HepG2 (cell line): ENCODE measurements around the gene CNDP1. TPM values are rescaled to one million over a fixed set of nuclear protein-coding genes. Genes with fewer than 3 reads are reported as not detected.
A peak's percentile ranks its signal among the peaks of the same experiment; 100 is the strongest.

Experiments used
- FOSL2 ChIP-seq: sonication (generic); formaldehyde crosslinking; IDR thresholded peaks from 2 replicates; pipeline ENCODE4 v1.4.0; 2020; ENCODE audit warnings: missing genetic modification reagents
- FOXO1 ChIP-seq: sonication (generic); formaldehyde crosslinking; IDR thresholded peaks from 2 replicates; pipeline ENCODE4 v1.4.0; 2020; ENCODE audit warnings: missing genetic modification reagents
- GABPA ChIP-seq, 2 experiments: IDR thresholded peaks; 2 replicates each; pipeline ENCODE4 v1.6.1; 2011 to 2016; ENCODE audit warnings: low read depth in 2 of 2, low read length in 1 of 2, missing biosample characterization in 1 of 2, missing genetic modification characterization in 1 of 2
- NFKB2 ChIP-seq: sonication (generic); formaldehyde crosslinking; IDR thresholded peaks from 2 replicates; pipeline ENCODE4 v1.4.0; 2020; ENCODE audit warnings: missing genetic modification reagents, borderline replicate concordance
- NRL ChIP-seq: sonication (generic); formaldehyde crosslinking; IDR thresholded peaks from 2 replicates; pipeline ENCODE4 v1.5.0; 2020; ENCODE audit warnings: missing genetic modification reagents, mild to moderate bottlenecking, moderate library complexity, borderline replicate concordance
- PBX2 ChIP-seq: IDR thresholded peaks from 2 replicates; pipeline ENCODE4 v1.6.1; 2016; ENCODE audit warnings: control low read depth
- PITX1 ChIP-seq: sonication (generic); formaldehyde crosslinking; IDR thresholded peaks from 2 replicates; pipeline ENCODE4 v1.5.1; 2020; ENCODE audit warnings: mild to moderate bottlenecking, missing genetic modification reagents
- POGZ ChIP-seq: sonication (generic); formaldehyde crosslinking; IDR thresholded peaks from 2 replicates; pipeline ENCODE4 v1.4.0; 2020; ENCODE audit warnings: mild to moderate bottlenecking, missing genetic modification reagents
- POLR2A ChIP-seq, 2 experiments: IDR thresholded peaks; 2 replicates each; pipeline ENCODE4 v1.6.1; 2011; ENCODE audit warnings: low read depth in 2 of 2, low read length in 2 of 2, mild to moderate bottlenecking in 1 of 2, moderate library complexity in 1 of 2; ENCODE audit not compliant: insufficient read depth in 1 of 2
- RBM22 ChIP-seq: fragments of 200-400 bp; formaldehyde crosslinking; optimal IDR thresholded peaks from 2 replicates; pipeline ENCODE3; 2017; ENCODE audit warnings: mild to moderate bottlenecking, low read length, moderate library complexity
- TBX2 ChIP-seq: sonication (generic); formaldehyde crosslinking; IDR thresholded peaks from 2 replicates; pipeline ENCODE4 v1.5.0; 2020; ENCODE audit warnings: missing genetic modification reagents, mild to moderate bottlenecking, borderline replicate concordance
- WIZ ChIP-seq: sonication (generic); formaldehyde crosslinking; IDR thresholded peaks from 2 replicates; pipeline ENCODE4 v1.5.1; 2020; ENCODE audit warnings: mild to moderate bottlenecking, missing genetic modification reagents
- ZNF225 ChIP-seq: sonication (generic); formaldehyde crosslinking; IDR thresholded peaks from 2 replicates; pipeline ENCODE4 v1.4.0; 2020; ENCODE audit warnings: mild to moderate bottlenecking, missing genetic modification reagents
- ZNF263 ChIP-seq: sonication (generic); formaldehyde crosslinking; IDR thresholded peaks from 2 replicates; pipeline ENCODE4 v1.4.0; 2020; ENCODE audit warnings: missing genetic modification reagents
- ZNF343 ChIP-seq: sonication (generic); formaldehyde crosslinking; IDR thresholded peaks from 2 replicates; pipeline ENCODE4 v1.4.0; 2020; ENCODE audit warnings: mild to moderate bottlenecking, missing genetic modification reagents
- ZNF441 ChIP-seq: sonication (generic); formaldehyde crosslinking; IDR thresholded peaks from 2 replicates; pipeline ENCODE4 v1.7.0; 2021; ENCODE audit warnings: missing genetic modification reagents, borderline replicate concordance
- ZNF615 ChIP-seq: sonication (generic); formaldehyde crosslinking; IDR thresholded peaks from 2 replicates; pipeline ENCODE4 v1.5.0; 2020; ENCODE audit warnings: mild to moderate bottlenecking, missing genetic modification reagents, borderline replicate concordance
- ZNF749 ChIP-seq: sonication (generic); formaldehyde crosslinking; IDR thresholded peaks from 2 replicates; pipeline ENCODE4 v1.8.0; 2022; ENCODE audit warnings: mild to moderate bottlenecking, missing genetic modification reagents, moderate library complexity, borderline replicate concordance
- polyA plus RNA-seq, 8 experiments: library from polyadenylated mRNA; depleted of rRNA in 3 of 8; stranded (reverse) in 7 of 8; unstranded in 1 of 8; fragments of >200 nt; fragmentation: Illumina TruSeq in 4 of 8; extraction: Trizol in 4 of 8; gene quantifications; 2 replicates each; pipeline versions ENCODE4 v1.2.1 to v1.2.3, GENCODE V29; 2011 to 2016; ENCODE audit warnings: low read depth in 4 of 8, missing spikeins in 1 of 8, mixed read lengths in 1 of 8; ENCODE audit not compliant: insufficient read depth in 1 of 8
- total RNA-seq, 5 experiments: library from RNA; depleted of rRNA; stranded (reverse); fragments of >200 nt; fragmentation: Illumina TruSeq; extraction: Trizol; gene quantifications; 2 replicates each; pipeline ENCODE4 v1.2.3, GENCODE V29; 2016; ENCODE audit warnings: low read depth in 1 of 5
- TF ChIP-seq, protein P1 (sequence below): sonication (generic); formaldehyde crosslinking; IDR thresholded peaks from 2 replicates; pipeline ENCODE4 v1.5.1; 2020; ENCODE audit warnings: mild to moderate bottlenecking, missing genetic modification reagents, borderline replicate concordance
- TF ChIP-seq, protein P2 (sequence below): sonication (generic); formaldehyde crosslinking; IDR thresholded peaks from 2 replicates; pipeline ENCODE4 v1.8.1; 2022; ENCODE audit warnings: mild to moderate bottlenecking, missing genetic modification reagents

The CNDP1 gene
- total and polyA plus RNA-seq, 2 of the 13 experiments (the other 11 are each of a cell fraction or from before 2014, with no cell fraction given), result 0.01 TPM; not detected in 1

- TF ChIP-seq, protein P1, sequence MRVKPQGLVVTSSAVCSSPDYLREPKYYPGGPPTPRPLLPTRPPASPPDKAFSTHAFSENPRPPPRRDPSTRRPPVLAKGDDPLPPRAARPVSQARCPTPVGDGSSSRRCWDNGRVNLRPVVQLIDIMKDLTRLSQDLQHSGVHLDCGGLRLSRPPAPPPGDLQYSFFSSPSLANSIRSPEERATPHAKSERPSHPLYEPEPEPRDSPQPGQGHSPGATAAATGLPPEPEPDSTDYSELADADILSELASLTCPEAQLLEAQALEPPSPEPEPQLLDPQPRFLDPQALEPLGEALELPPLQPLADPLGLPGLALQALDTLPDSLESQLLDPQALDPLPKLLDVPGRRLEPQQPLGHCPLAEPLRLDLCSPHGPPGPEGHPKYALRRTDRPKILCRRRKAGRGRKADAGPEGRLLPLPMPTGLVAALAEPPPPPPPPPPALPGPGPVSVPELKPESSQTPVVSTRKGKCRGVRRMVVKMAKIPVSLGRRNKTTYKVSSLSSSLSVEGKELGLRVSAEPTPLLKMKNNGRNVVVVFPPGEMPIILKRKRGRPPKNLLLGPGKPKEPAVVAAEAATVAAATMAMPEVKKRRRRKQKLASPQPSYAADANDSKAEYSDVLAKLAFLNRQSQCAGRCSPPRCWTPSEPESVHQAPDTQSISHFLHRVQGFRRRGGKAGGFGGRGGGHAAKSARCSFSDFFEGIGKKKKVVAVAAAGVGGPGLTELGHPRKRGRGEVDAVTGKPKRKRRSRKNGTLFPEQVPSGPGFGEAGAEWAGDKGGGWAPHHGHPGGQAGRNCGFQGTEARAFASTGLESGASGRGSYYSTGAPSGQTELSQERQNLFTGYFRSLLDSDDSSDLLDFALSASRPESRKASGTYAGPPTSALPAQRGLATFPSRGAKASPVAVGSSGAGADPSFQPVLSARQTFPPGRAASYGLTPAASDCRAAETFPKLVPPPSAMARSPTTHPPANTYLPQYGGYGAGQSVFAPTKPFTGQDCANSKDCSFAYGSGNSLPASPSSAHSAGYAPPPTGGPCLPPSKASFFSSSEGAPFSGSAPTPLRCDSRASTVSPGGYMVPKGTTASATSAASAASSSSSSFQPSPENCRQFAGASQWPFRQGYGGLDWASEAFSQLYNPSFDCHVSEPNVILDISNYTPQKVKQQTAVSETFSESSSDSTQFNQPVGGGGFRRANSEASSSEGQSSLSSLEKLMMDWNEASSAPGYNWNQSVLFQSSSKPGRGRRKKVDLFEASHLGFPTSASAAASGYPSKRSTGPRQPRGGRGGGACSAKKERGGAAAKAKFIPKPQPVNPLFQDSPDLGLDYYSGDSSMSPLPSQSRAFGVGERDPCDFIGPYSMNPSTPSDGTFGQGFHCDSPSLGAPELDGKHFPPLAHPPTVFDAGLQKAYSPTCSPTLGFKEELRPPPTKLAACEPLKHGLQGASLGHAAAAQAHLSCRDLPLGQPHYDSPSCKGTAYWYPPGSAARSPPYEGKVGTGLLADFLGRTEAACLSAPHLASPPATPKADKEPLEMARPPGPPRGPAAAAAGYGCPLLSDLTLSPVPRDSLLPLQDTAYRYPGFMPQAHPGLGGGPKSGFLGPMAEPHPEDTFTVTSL (CRISPR knock-in tag), result peak; percentile 52; the same call in 1 of the 2 replicates
- TF ChIP-seq ZNF343 (CRISPR knock-in tag), result 0 out of 2 replicates have a peak, but pooled peaks have one; percentile 16
- peak; percentile 51; the same call in 1 of the 2 replicates for TF ChIP-seq PITX1 (CRISPR knock-in tag)
- peak; percentile 27; the same call in 1 of the 2 replicates for TF ChIP-seq WIZ (CRISPR knock-in tag)
- peak in 1 of 2 experiments; percentile 47; a peak in 2 of 4 replicates for TF ChIP-seq POLR2A (IDR thresholded peaks at IDR 0.05; ENCODE audit: insufficient read depth in 1 of 2, low read depth in 2 of 2, low read length in 2 of 2)
- TF ChIP-seq NFKB2 (CRISPR knock-in tag), result peak; percentile 60; the same call in 1 of the 2 replicates
- TF ChIP-seq POGZ, result 0 out of 2 replicates have a peak, but pooled peaks have one; percentile 6
- TF ChIP-seq FOXO1 (CRISPR knock-in tag), result peak; percentile 22; the same call in 1 of the 2 replicates
- no peak for TF ChIP-seq PBX2
- TF ChIP-seq ZNF615 (CRISPR knock-in tag), result peak; percentile 76; the same call in 1 of the 2 replicates
- TF ChIP-seq FOSL2, result 0 out of 2 replicates have a peak, but pooled peaks have one; percentile 5
- TF ChIP-seq ZNF441 (CRISPR knock-in tag), result 0 out of 2 replicates have a peak, but pooled peaks have one; percentile 63
- TF ChIP-seq GABPA (IDR thresholded peaks at IDR 0.05; ENCODE audit: low read depth, low read length), result peak; percentile 56
- TF ChIP-seq GABPA (CRISPR knock-in tag; IDR thresholded peaks at IDR 0.05; ENCODE audit: low read depth), result no peak
- peak; percentile 58 for TF ChIP-seq RBM22
- no peak; the same call in 1 of the 2 replicates for TF ChIP-seq NRL (CRISPR knock-in tag)
- TF ChIP-seq, protein P2, sequence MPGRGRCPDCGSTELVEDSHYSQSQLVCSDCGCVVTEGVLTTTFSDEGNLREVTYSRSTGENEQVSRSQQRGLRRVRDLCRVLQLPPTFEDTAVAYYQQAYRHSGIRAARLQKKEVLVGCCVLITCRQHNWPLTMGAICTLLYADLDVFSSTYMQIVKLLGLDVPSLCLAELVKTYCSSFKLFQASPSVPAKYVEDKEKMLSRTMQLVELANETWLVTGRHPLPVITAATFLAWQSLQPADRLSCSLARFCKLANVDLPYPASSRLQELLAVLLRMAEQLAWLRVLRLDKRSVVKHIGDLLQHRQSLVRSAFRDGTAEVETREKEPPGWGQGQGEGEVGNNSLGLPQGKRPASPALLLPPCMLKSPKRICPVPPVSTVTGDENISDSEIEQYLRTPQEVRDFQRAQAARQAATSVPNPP (CRISPR knock-in tag), result peak; percentile 47; the same call in 1 of the 2 replicates
- 0 out of 2 replicates have a peak, but pooled peaks have one; percentile 22 for TF ChIP-seq ZNF263 (CRISPR knock-in tag)
- peak; percentile 78; the same call in 1 of the 2 replicates for TF ChIP-seq ZNF225
- TF ChIP-seq ZNF749, result no peak
- peak; percentile 53; the same call in 1 of the 2 replicates for TF ChIP-seq TBX2
Measured at GRCh38 chr18:74597034-74597661, 62.8 kb downstream of the CNDP1 start (continued).
